Hair follicle dermal papilla cell (primary cell): Measurements from ENCODE around the gene EEF2. TPM values are rescaled to one million over a fixed set of nuclear protein-coding genes. Genes with fewer than 3 reads are reported as not detected.

Experiments used
- small RNA-seq: library from RNA; depleted of rRNA; stranded (forward); fragments of <200 nt; gene quantifications from one replicate; pipeline ENCODE3, GENCODE V24; 2012
- total RNA-seq: library from RNA; depleted of rRNA; stranded (reverse); fragments of >200 nt; gene quantifications from 2 replicates; pipeline ENCODE4 v1.2.3, GENCODE V29; 2012

The EEF2 gene
- total RNA-seq, result 3,111 and 3,559 TPM in 2 replicates

GRCh38 chr19:3984908-3985642 is at the start of gene EEF2:
EEF2 (minus strand) TSS chr19:3985463; CDS start chr19:3985380, 83 bp downstream.

GRCh38 chr19:4007021-4007835 is 22.0 kb upstream of the EEF2 start, which contains the start of gene PIAS4:
PIAS4 (plus strand) TSS chr19:4007736; CDS start chr19:4007761, 25 bp downstream.

GRCh38 chr19:3970808-3971598 is 14.3 kb downstream of the EEF2 start, which contains the start of gene DAPK3:
DAPK3 (minus strand) TSS chr19:3971099; CDS start chr19:3969735, 1,364 bp downstream.

GRCh38 chr19:3932931-3933810 is 52.1 kb downstream of the EEF2 start, which contains the start of gene NMRK2:
NMRK2 (plus strand) TSS chr19:3933069; CDS start chr19:3933672, 603 bp downstream.

Small RNAs within 50 kb of the gene (small RNA-seq; reads per million reads assigned to genes)
- 18.4 reads per million, percentile 95 among the genes with 10 or more reads in this experiment for gene SNORD37

Other genes starting within 250 kb of the EEF2 start
- 22.1 and 22.5 TPM in 2 replicates for gene APBA3, start 223.8 kb downstream of the EEF2 start, total RNA-seq
- gene MRPL54, start 222.8 kb downstream of the EEF2 start, total RNA-seq, result 21.1 and 38.6 TPM in 2 replicates
- gene RAX2, start 213.2 kb downstream of the EEF2 start, total RNA-seq, result not detected in 2 replicates
- gene MATK, start 199.1 kb downstream of the EEF2 start, total RNA-seq, result not detected in 2 replicates
- gene ZFR2, start 116.4 kb downstream of the EEF2 start, total RNA-seq, result under 0.01 TPM in 1 of 2 replicates, not detected in the other
- not detected in 2 replicates for gene ATCAY, start 104.8 kb downstream of the EEF2 start, total RNA-seq
- gene NMRK2, start 52.4 kb downstream of the EEF2 start, total RNA-seq, result not detected in 2 replicates
- gene DAPK3, start 14.4 kb downstream of the EEF2 start, total RNA-seq, result 183 and 257 TPM in 2 replicates
- gene PIAS4, start 22.3 kb upstream of the EEF2 start, total RNA-seq, result 22.0 and 25.2 TPM in 2 replicates
- gene ZBTB7A, start 81.4 kb upstream of the EEF2 start, total RNA-seq, result 53.7 and 60.8 TPM in 2 replicates
- 150 and 156 TPM in 2 replicates for gene MAP2K2, start 138.7 kb upstream of the EEF2 start, total RNA-seq
- not detected in 2 replicates for gene CREB3L3, start 168.2 kb upstream of the EEF2 start, total RNA-seq
- gene SIRT6, start 197.1 kb upstream of the EEF2 start, total RNA-seq, result 11.4 and 14.9 TPM in 2 replicates
- gene ANKRD24, start 197.2 kb upstream of the EEF2 start, total RNA-seq, result 0.49 and 0.61 TPM in 2 replicates
- gene EBI3, start 244.1 kb upstream of the EEF2 start, total RNA-seq, result not detected in 2 replicates